Right lobe of liver (tissue), 4 donors: ENCODE data around the gene EDN1.

Experiments
- POLR2A ChIP-seq: fragments of 450-650 bp; IDR thresholded peaks from one replicate; pipeline ENCODE4 v1.6.1; 2017; ENCODE audit warnings: antibody characterized with exemption, mild to moderate bottlenecking
- TF ChIP-seq, protein P1 (sequence below), 4 donors: fragments of 200-600 bp in 3 of 4; fragments of 450-650 bp in 1 of 4; IDR thresholded peaks; one replicate each; pipeline versions ENCODE4 v1.5.1 to v1.8.0; 2016 to 2022; ENCODE audit warnings: antibody characterized with exemption in 4 of 4, mild to moderate bottlenecking in 2 of 4
- donor health status: DM: no; HTN: no; CAD: no.
- donor health status: DM: no; HTN: no; CAD: no.
- donor health status: DM: no; HTN: yes; CAD: no.

DNA sequence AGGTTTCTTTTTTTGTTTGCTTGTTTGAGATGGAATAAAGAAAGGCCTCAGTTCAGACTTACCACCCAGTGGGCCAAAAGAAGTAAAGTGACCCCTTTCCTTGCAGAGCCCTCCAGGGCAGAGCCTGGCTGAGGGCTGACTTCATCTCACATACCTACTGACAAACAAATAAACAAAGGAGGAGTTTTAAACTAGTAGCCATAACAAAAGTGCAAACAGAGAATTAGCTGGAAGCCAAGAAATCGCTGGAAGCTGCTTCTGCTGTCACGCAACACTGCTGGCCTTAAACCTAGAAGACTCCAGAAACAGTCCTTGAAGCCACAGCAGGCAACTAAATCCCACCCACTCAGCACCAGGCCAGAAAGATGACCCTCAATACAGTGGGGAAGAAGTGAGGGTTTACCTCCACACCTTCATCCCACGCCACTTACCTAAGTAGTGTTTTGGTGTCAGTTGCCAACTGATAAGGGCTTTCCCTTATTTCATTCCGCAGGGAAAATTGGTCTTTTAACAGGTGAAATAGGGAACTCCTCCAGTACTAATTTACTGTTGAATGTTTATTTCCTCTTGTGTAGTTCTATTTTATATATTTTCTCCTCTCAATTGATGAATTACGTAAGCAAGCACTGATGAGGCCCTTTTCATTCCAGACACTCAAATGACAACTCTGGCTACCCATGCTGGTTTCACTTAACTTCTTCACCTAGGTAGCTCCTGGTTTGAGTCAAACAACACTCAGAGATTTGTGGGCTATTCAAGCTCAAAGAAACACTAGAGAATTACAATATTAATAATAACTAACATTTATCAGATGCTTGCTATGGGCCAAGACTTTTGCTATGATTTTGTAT is 46.2 kb downstream of the EDN1 start:
- TF ChIP-seq, protein P1, sequence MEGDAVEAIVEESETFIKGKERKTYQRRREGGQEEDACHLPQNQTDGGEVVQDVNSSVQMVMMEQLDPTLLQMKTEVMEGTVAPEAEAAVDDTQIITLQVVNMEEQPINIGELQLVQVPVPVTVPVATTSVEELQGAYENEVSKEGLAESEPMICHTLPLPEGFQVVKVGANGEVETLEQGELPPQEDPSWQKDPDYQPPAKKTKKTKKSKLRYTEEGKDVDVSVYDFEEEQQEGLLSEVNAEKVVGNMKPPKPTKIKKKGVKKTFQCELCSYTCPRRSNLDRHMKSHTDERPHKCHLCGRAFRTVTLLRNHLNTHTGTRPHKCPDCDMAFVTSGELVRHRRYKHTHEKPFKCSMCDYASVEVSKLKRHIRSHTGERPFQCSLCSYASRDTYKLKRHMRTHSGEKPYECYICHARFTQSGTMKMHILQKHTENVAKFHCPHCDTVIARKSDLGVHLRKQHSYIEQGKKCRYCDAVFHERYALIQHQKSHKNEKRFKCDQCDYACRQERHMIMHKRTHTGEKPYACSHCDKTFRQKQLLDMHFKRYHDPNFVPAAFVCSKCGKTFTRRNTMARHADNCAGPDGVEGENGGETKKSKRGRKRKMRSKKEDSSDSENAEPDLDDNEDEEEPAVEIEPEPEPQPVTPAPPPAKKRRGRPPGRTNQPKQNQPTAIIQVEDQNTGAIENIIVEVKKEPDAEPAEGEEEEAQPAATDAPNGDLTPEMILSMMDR (IDR thresholded peaks at IDR 0.05) = no peak
- no peak for TF ChIP-seq POLR2A
